ENCODE measurements around the gene TGIF2.

DNA sequence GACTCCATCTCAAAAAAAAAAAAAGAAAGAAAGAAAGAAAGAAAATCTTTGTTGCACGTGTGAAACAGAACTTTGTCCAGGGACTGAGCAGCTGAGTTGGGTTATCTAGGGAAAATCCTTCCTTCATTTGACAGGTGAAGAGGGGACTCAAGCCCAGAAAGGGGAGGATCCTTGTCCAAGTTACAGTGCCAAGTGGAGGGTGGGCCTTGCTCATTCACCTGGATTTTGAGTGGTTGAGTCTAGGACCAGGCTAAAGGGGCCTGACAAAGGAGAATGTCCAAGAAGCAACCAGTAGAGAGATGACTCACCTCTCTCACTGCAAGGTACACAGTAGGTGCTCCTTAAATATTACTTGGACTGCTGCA is 2.7 kb downstream of the TGIF2 start:
- TF ChIP-seq, protein P1, sequence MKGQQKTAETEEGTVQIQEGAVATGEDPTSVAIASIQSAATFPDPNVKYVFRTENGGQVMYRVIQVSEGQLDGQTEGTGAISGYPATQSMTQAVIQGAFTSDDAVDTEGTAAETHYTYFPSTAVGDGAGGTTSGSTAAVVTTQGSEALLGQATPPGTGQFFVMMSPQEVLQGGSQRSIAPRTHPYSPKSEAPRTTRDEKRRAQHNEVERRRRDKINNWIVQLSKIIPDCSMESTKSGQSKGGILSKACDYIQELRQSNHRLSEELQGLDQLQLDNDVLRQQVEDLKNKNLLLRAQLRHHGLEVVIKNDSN (CRISPR knock-in tag; IDR thresholded peaks at IDR 0.05): no peak
- TF ChIP-seq TAF1 (IDR thresholded peaks at IDR 0.05; ENCODE audit: control insufficient read depth, extremely low read depth, insufficient read depth, low read length, severe bottlenecking) (no peak), ZFX (CRISPR knock-in tag; IDR thresholded peaks at IDR 0.05) (no peak), GATA2 (CRISPR knock-in tag; IDR thresholded peaks at IDR 0.05) (no peak), CBX5 (IDR thresholded peaks at IDR 0.05; ENCODE audit: borderline replicate concordance, low read depth) (no peak), MAZ (CRISPR knock-in tag; conservative IDR thresholded peaks at IDR 0.05 in 1 of 2, IDR thresholded peaks at IDR 0.05 in 1 of 2) (no peak)
- TF ChIP-seq, protein P2, sequence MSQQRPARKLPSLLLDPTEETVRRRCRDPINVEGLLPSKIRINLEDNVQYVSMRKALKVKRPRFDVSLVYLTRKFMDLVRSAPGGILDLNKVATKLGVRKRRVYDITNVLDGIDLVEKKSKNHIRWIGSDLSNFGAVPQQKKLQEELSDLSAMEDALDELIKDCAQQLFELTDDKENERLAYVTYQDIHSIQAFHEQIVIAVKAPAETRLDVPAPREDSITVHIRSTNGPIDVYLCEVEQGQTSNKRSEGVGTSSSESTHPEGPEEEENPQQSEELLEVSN (IDR thresholded peaks at IDR 0.05; ENCODE audit: borderline replicate concordance in 1 of 2, extremely low read depth in 1 of 2, insufficient read depth in 1 of 2, insufficient read length in 1 of 2, low read depth in 1 of 2, low read length in 1 of 2, poor library complexity in 1 of 2, severe bottlenecking in 1 of 2): no peak
- TF ChIP-seq, protein P3, sequence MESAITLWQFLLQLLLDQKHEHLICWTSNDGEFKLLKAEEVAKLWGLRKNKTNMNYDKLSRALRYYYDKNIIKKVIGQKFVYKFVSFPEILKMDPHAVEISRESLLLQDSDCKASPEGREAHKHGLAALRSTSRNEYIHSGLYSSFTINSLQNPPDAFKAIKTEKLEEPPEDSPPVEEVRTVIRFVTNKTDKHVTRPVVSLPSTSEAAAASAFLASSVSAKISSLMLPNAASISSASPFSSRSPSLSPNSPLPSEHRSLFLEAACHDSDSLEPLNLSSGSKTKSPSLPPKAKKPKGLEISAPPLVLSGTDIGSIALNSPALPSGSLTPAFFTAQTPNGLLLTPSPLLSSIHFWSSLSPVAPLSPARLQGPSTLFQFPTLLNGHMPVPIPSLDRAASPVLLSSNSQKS (CRISPR knock-in tag; IDR thresholded peaks at IDR 0.05): no peak

All from K562 (cell line).